ENCODE results near the gene UGT2B10. TPM values are rescaled to one million over a fixed set of nuclear protein-coding genes. Genes with fewer than 3 reads are reported as not detected.

The UGT2B10 gene
- total RNA-seq, 1 donor from 2014 or later = not detected

DNA sequence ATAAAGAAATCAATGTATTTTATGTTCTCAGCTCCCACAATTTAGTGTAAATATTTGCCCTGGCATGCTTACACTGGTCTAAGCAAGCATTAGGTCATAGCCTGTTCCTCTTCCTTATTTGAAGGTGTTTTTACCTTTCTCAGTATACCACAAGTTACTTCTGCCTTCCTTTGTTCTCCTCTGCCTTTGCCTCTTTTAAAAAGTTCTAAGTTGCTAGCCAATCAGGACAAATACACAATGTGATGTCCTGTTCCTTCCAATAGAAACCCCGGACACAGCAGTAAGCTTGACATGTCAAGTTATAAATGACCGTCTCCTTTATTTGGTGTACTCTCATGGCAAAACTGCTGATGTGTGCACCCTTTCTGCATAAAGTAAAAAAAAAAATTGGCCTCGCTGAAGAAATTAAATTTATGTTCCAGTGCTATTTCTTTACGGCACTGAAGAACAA lies 49.4 kb downstream of the UGT2B10 start:
- Histone ChIP-seq H3K27me3 (ENCODE audit: control insufficient read depth, insufficient read depth, low read length) (no peaks in the 10 kb centered on the region), H3K4me3 (ENCODE audit: low read depth, low read length) (no peak overlapping the region), H3K36me3 (ENCODE audit: control insufficient read depth, insufficient read depth, low read length) (no peaks in the 10 kb centered on the region)
- TF ChIP-seq, protein P1, sequence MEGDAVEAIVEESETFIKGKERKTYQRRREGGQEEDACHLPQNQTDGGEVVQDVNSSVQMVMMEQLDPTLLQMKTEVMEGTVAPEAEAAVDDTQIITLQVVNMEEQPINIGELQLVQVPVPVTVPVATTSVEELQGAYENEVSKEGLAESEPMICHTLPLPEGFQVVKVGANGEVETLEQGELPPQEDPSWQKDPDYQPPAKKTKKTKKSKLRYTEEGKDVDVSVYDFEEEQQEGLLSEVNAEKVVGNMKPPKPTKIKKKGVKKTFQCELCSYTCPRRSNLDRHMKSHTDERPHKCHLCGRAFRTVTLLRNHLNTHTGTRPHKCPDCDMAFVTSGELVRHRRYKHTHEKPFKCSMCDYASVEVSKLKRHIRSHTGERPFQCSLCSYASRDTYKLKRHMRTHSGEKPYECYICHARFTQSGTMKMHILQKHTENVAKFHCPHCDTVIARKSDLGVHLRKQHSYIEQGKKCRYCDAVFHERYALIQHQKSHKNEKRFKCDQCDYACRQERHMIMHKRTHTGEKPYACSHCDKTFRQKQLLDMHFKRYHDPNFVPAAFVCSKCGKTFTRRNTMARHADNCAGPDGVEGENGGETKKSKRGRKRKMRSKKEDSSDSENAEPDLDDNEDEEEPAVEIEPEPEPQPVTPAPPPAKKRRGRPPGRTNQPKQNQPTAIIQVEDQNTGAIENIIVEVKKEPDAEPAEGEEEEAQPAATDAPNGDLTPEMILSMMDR (IDR thresholded peaks at IDR 0.05; ENCODE audit: insufficient read depth, low read length, poor library complexity, severe bottlenecking) = no peak
- DNase-seq (ENCODE audit: low read depth) = no peak

DNA sequence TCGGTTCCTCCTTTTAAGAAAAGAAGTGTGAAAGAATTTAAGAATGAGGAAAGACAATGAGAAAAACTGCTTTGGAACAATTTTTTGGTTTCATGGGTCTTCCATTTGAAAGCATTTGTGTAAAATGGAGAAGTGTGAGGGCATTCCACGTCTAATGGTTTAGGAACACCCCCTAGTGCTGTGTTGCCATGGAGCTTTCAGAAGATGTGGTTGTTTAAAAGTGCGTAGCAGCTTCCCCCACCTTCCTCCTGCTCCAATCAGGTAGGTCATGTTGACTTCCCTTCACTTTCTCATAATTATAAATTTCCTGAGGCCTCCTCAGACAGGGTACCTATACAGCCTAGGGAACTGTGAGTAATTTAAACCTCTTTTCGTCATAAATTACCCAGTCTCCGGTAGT lies 50.0 kb downstream of the UGT2B10 start:
- DNase-seq (ENCODE audit: low read depth) = no peak
- Histone ChIP-seq H3K27me3 (ENCODE audit: control insufficient read depth, insufficient read depth, low read length) (no peaks in the 10 kb centered on the region), H3K4me3 (ENCODE audit: low read depth, low read length) (no peak overlapping the region), H3K36me3 (ENCODE audit: control insufficient read depth, insufficient read depth, low read length) (no peaks in the 10 kb centered on the region)
- TF ChIP-seq, protein P1 (IDR thresholded peaks at IDR 0.05; ENCODE audit: insufficient read depth, low read length, poor library complexity, severe bottlenecking) = no peak

DNA sequence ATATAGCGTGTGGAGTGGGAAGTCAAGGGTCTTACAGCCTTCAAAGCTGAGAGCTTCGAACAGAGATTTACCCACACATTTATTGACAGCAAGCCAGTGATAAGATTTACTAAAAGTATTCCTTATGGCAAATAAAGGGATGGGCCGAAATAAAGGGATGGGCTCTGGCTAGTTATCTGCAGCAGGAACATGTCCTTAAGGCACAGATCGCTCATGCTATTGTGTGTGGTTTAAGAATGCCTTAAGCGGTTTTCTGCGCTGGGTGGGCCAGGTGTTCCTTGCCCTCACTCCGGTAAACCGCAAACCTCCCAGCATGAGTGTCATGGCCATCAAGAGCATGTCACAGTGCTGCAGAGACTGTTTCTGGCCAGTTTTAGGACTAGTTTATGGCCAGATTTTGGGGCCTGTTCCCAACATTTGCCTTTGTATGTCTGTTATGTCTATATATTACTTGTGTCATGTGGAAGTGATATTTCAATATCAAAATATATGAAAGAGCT lies 53.5 kb downstream of the UGT2B10 start:
- TF ChIP-seq, protein P1 (IDR thresholded peaks at IDR 0.05; ENCODE audit: insufficient read depth, low read length, poor library complexity, severe bottlenecking) = no peak
- Histone ChIP-seq H3K27me3 (ENCODE audit: control insufficient read depth, insufficient read depth, low read length) (no peaks in the 10 kb centered on the region), H3K4me3 (ENCODE audit: low read depth, low read length) (no peak overlapping the region), H3K36me3 (ENCODE audit: control insufficient read depth, insufficient read depth, low read length) (no peaks in the 10 kb centered on the region)
- no peak for DNase-seq (ENCODE audit: low read depth)

DNA sequence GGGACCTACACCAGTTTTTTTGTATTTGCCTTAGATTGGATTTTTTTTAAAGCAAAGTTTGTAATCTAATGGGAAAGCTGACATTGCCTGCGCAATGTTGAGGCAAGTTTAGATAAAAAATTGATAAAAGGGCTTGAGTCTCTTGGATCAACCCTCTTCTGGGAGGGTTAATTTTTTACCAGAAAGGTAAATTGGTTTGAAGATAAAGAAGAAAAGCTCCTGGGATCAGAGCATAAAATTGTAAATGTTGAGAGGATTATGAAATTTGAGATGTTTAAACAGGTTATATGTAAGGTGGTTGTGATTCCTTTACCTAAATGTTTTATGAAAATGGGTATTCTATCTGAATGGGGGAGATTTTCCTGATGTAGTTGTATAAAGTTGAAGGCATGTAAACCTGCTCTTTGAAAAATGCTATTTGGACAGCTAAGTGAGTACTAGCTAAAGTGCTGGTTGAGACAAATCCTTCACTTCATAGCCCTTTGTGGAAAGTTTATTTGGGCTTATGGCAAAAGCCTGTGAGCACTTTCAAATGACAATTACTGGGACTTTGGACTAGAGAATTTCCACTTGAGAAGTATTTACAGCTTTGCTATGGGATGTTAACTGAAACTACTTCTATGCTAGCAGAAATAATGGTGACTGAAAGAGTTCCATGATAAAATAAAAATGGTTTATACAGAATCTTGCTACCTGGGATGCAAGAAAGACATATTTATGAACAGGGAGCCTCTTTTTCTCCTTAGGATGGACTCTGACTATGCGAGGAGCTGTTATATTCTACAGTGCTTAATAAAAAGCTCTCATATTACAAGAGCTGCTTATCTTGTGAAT lies 56.2 kb downstream of the UGT2B10 start:
- Histone ChIP-seq H3K4me3 (ENCODE audit: low read depth, low read length) (no peak overlapping the region), H3K27me3 (ENCODE audit: control insufficient read depth, insufficient read depth, low read length) (no peaks in the 10 kb centered on the region), H3K36me3 (ENCODE audit: control insufficient read depth, insufficient read depth, low read length) (no peaks in the 10 kb centered on the region)
- TF ChIP-seq, protein P1 (IDR thresholded peaks at IDR 0.05; ENCODE audit: insufficient read depth, low read length, poor library complexity, severe bottlenecking) = no peak
- no peak for DNase-seq (ENCODE audit: low read depth)

DNA sequence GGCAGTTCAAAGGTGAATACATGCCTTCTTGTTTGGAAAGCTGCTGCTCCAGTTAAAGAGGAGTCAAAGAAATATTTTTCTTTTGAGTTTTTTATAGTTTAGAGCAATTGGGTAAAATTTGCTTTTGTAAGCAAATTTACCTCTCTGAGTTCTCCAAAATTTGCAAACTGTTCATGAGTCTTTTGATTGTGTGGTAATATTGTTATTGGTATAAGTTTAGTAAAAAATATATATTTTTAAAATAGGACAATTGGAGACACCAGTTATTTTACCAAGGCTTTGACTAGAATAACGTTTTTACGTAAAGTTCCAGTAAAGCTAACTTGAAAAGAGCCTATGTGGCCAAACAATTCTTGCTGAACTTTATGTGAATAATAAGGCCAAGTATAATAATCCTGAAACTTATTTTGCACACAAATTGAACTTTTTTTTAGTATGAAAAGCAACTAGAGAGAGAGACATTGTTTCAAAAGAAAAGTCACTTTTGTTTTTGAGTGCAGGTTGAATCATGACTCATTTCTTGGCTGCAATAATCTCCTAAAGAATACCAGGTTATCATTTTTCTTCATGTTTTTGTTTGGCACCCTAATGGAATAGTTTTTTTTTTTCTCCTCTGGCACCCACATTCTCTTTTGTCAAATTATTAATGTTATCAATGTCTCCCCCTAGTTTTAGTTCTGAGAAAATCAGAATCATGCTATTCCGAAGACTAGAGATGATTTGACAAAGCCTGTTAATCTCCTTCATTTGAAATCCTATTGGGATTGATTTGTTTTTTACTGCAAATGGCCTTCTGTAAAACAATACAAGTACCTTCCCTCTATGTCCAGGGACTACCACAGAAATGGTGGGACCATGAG lies 57.1 kb downstream of the UGT2B10 start:
- no peak for DNase-seq (ENCODE audit: low read depth)
- no peaks in the 10 kb centered on the region for H3K27me3 ChIP-seq (ENCODE audit: control insufficient read depth, insufficient read depth, low read length)
- no peaks in the 10 kb centered on the region for H3K36me3 ChIP-seq (ENCODE audit: control insufficient read depth, insufficient read depth, low read length)
- no peak overlapping the region for H3K4me3 ChIP-seq (ENCODE audit: low read depth, low read length)
- TF ChIP-seq, protein P1 (IDR thresholded peaks at IDR 0.05; ENCODE audit: insufficient read depth, low read length, poor library complexity, severe bottlenecking) = no peak

All from kidney epithelial cell (primary cell).